Adipocyte (in vitro differentiated cells): ENCODE results near the gene FOXC1.

ENCODE experiments used
- DNase-seq: peaks from one replicate; pipeline ENCODE4 v3.0.0-alpha.2; 2015; ENCODE audit warnings: low read depth
- H3K27me3 ChIP-seq: replicated peaks from 2 replicates; pipeline ENCODE4 v1.7.0; 2013; ENCODE audit warnings: mild to moderate bottlenecking, low read length, moderate library complexity; ENCODE audit not compliant: control insufficient read depth, insufficient read depth
- H3K36me3 ChIP-seq: 2 replicates; pipeline ENCODE4 v1.7.0; 2013; ENCODE audit warnings: low read length, mild to moderate bottlenecking, moderate library complexity; ENCODE audit not compliant: control insufficient read depth, insufficient read depth, severe bottlenecking
- H3K4me1 ChIP-seq: 2 replicates; pipeline ENCODE4 v1.7.0; 2013; ENCODE audit warnings: mild to moderate bottlenecking, low read length, moderate library complexity; ENCODE audit not compliant: control insufficient read depth, insufficient read depth
- H3K4me3 ChIP-seq: 2 replicates; pipeline ENCODE4 v1.7.0; 2013; ENCODE audit warnings: mild to moderate bottlenecking, low read length, moderate library complexity
- H3K9ac ChIP-seq: 2 replicates; pipeline ENCODE4 v1.7.0; 2013; ENCODE audit warnings: mild to moderate bottlenecking, low read length, moderate library complexity
- H3K9me3 ChIP-seq: 2 replicates; pipeline ENCODE4 v1.7.0; 2013; ENCODE audit warnings: mild to moderate bottlenecking, low read length, moderate library complexity; ENCODE audit not compliant: control insufficient read depth

FOXC1 gene

GRCh38 chr6:1622220-1622850 is 12.6 kb downstream of the FOXC1 start:
- Histone ChIP-seq H3K27me3 (peaks cover 26% of the 10 kb centered on the region), H3K9ac (no peak overlapping the region), H3K9me3 (no peaks in the 10 kb centered on the region)

GRCh38 chr6:1622851-1623768 is 13.4 kb downstream of the FOXC1 start:
- DNase-seq: no peak

More at GRCh38 chr6:1622220-1622850, 12.6 kb downstream of the FOXC1 start:
- Histone ChIP-seq H3K4me1 (no peaks in the 10 kb centered on the region), H3K4me3 (no peak overlapping the region), H3K36me3 (no peaks in the 10 kb centered on the region)
- DNase-seq: no peak

DNA sequence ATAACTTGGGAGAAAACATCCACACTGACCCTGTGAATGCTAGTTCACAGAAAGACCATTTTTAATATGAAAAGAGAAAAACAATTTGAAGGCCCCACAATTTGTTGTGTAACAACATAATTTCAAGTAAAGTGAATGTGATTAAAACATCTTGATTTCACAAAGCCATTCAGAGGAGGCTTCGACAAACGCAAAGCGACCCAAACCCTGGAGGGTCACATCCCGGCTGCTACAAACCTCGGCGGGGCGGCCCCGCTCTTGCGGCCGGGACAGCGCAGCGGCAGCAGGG is 14.0 kb downstream of the FOXC1 start:
- Histone ChIP-seq H3K4me1 (no peaks in the 10 kb centered on the region), H3K27me3 (peaks cover 40% of the 10 kb centered on the region), H3K36me3 (no peaks in the 10 kb centered on the region), H3K9ac (no peak overlapping the region), H3K9me3 (no peaks in the 10 kb centered on the region), H3K4me3 (no peak overlapping the region)
- DNase-seq: no peak

More at GRCh38 chr6:1622851-1623768, 13.4 kb downstream of the FOXC1 start:
- no peaks in the 10 kb centered on the region for H3K36me3 ChIP-seq
- H3K9me3 ChIP-seq: no peaks in the 10 kb centered on the region
- H3K9ac ChIP-seq: no peak overlapping the region
- no peaks in the 10 kb centered on the region for H3K4me1 ChIP-seq
- H3K4me3 ChIP-seq: no peak overlapping the region
- H3K27me3 ChIP-seq: peaks cover 34% of the 10 kb centered on the region

DNA sequence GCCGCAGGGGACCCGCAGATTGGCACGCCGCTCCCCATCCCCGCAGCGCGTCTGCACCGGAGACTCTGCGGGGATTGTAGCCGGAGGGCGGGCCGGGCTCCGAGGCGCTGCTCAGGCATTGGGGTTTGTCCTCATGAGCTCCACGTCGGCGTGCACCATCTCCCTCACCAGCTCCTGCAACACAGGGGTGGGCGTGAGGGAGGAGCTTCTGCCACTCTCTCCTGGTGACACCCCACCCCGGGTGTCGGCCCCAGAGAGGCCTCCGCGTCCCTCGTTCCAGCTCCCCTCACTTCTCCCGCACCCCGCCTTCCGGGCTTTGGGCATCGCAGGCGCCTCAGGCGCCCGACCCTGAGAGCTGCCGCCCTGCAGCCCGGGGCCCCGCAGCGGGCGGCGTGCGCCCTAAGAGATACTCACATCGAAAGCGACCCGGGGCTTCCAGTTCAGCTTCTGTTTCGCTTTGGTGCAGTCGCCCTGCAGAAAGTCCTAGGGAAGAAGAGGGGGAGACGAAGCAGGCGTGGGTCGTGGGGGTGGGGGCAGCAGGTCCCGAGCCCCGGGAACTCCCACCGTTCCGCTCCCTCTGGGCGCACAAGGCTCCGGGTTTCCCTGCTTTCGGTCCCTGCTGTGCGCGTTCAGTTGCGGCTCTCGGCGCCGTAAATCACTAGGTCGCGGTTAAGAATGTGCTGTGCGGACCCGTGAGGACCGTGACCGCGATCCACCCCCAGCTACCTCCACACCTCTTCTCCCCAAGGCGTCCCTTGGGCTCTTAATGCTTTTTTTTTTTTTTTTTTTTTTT is 14.5 kb downstream of the FOXC1 start:
- peak overlapping the region; percentile 83 for H3K4me3 ChIP-seq
- H3K9me3 ChIP-seq: no peaks in the 10 kb centered on the region
- H3K27me3 ChIP-seq: peaks cover 42% of the 10 kb centered on the region
- DNase-seq: no peak
- peak overlapping the region; percentile 68 for H3K9ac ChIP-seq
- H3K4me1 ChIP-seq: no peaks in the 10 kb centered on the region
- no peaks in the 10 kb centered on the region for H3K36me3 ChIP-seq

DNA sequence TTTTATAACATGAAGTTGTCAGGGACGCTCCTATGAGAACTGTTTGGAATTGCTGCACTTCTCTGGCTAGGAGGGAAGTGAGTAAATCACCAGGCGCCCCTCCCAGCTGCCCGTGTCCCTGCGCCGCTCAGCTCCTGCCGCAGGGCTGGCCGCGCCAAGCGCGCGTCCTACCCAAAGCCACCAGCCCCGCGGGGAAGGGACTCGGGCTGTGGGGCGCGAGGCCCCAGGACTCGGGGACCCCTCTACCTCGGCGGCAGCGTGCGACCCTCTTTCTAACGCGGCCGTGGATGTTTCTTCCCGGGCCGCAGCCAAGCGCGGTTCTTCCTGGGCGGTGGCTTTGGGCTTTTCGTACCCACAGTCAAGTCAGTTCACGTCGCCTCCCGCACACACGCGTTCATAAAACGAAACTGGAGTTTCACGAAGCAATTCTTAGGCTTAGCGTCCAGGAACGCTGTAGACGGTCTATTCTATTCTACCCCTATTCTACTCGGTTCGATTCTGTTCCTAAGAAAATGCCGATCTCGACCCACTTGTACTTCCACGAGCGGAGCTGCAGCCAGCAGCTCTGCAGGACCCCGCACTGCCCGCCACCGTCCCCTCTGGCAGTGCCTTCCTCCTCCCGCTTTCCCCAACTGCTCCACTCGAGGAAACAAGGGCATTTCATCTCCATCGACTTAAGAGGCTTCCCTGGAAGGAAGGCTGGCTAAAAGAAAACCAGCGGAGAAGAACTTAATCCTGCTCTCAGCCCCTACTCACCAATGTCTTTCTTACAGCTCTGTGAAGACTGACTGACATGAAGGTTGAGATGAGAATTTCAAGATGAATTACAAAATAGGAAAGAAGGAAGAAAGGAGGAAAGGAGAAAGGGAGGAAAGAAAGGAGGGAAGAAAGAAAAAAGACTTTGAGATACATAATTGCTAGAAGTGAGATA is 15.4 kb downstream of the FOXC1 start:
- Histone ChIP-seq H3K27me3 (peaks cover 42% of the 10 kb centered on the region), H3K4me1 (no peaks in the 10 kb centered on the region), H3K36me3 (no peaks in the 10 kb centered on the region), H3K9me3 (no peaks in the 10 kb centered on the region), H3K4me3 (peak overlapping the region; percentile 83), H3K9ac (peak overlapping the region; percentile 68)
- peak; percentile 82 for DNase-seq

- Histone ChIP-seq H3K27me3 (peaks cover 37% of the 10 kb centered on the region), H3K36me3 (no peaks in the 10 kb centered on the region), H3K4me3 (no peak overlapping the region), H3K9me3 (no peaks in the 10 kb centered on the region), H3K4me1 (no peaks in the 10 kb centered on the region), H3K9ac (no peak overlapping the region)
- no peak for DNase-seq
Measured at GRCh38 chr6:1625794-1626435, 16.2 kb downstream of the FOXC1 start.

DNA sequence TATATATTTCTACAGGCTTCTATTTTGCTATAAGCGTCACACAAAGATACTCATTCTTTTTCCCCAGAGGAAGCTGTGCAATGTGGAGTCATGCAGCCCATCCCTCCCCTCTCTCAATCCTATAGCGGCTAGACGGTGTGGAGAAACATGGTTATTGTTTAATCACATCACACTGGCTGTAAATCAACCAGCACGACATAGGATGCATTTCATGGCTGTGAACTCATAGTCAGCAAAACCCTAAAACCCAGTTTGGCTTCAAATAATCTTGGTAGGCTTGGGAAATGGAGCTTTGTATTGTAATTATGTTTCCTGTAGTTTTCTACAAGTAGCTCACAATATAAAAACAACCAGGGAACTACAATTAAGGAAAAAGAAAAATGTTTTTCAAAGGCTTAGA is 16.8 kb downstream of the FOXC1 start:
- H3K27me3 ChIP-seq: peaks cover 33% of the 10 kb centered on the region
- H3K9ac ChIP-seq: no peak overlapping the region
- no peaks in the 10 kb centered on the region for H3K4me1 ChIP-seq
- H3K9me3 ChIP-seq: no peaks in the 10 kb centered on the region
- H3K4me3 ChIP-seq: no peak overlapping the region
- no peak for DNase-seq
- H3K36me3 ChIP-seq: no peaks in the 10 kb centered on the region

DNA sequence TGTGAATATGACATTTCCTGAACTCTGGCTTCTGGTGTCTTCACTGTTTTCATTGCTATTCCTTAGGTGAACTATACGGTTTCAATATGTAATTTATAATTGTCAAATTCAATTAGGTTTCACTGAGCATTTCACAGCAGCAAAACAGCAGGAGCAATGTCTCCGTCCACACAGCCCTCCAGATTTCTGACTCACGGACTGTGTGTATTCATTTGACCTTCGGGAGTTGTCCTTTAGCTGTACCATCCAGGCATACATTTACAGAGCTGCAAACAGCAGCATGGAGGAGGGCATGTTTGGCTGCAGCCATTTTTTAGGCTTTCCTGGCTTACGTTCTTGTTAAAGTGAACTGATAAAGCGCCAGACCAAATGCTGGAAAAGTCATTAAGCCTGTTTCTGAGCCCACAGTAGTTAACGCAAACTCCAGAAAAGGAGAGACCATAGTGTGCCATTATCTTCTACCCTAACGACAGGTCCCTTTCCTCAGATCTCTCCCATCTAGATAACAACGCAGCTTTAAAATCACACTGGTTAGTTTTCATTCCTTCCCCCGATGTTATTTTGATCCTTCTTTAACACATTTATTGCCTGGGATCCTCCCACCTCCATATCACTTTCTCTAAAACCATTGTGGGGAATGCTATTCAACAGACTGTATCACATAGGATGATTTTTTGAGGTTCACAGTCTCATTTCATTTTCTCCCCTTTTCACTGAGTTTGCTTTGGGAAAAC is 18.3 kb downstream of the FOXC1 start:
- peaks cover 33% of the 10 kb centered on the region for H3K27me3 ChIP-seq
- no peaks in the 10 kb centered on the region for H3K9me3 ChIP-seq
- H3K36me3 ChIP-seq: no peaks in the 10 kb centered on the region
- no peak for DNase-seq
- H3K4me3 ChIP-seq: no peak overlapping the region
- H3K9ac ChIP-seq: no peak overlapping the region
- H3K4me1 ChIP-seq: no peaks in the 10 kb centered on the region

DNA sequence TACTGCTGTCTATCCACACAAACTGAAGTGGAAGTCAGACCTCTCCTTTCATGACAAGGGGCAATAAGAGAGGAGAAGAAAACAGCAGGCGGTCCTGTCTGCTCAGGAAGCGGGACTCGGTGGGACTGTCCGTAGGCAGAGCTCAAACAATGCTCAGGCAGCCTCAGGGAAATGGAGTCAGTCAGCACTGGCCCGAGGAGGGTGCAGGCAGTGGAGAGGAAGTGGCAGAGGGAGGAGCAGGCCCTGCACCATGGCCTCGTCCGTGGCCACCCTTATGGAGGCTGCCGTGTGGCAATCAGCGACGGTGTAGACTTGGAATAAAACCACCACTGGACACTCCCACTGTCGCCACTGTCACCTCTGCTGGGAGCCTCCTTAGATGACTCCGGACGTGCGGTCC is 19.6 kb downstream of the FOXC1 start:
- DNase-seq: no peak
- Histone ChIP-seq H3K36me3 (no peaks in the 10 kb centered on the region), H3K4me1 (no peaks in the 10 kb centered on the region), H3K9me3 (no peaks in the 10 kb centered on the region), H3K4me3 (no peak overlapping the region), H3K27me3 (peaks cover 37% of the 10 kb centered on the region), H3K9ac (no peak overlapping the region)
